ENCODE results near the gene CIB4.

The CIB4 gene

DNA sequence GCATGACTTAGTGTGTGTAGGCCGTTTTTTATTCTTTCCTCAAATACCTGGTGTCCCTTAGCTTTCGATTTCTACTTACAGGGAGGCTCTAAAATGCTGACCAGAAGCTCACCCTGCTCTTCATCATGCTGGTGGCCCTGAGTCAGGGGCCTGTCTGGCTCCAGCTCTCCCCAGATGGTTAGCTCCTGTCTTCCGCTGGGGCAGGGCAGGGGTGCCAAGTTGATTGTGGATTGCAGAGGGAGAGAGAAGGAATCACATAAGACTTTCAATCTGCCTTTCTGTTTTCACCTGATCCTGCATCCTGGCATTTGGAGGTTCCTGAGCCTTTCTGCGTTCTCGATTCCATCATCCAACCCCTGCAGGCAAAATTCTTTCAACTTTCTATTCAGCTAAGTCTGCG is 4.2 kb downstream of the CIB4 start:
- TF ChIP-seq, protein P1, sequence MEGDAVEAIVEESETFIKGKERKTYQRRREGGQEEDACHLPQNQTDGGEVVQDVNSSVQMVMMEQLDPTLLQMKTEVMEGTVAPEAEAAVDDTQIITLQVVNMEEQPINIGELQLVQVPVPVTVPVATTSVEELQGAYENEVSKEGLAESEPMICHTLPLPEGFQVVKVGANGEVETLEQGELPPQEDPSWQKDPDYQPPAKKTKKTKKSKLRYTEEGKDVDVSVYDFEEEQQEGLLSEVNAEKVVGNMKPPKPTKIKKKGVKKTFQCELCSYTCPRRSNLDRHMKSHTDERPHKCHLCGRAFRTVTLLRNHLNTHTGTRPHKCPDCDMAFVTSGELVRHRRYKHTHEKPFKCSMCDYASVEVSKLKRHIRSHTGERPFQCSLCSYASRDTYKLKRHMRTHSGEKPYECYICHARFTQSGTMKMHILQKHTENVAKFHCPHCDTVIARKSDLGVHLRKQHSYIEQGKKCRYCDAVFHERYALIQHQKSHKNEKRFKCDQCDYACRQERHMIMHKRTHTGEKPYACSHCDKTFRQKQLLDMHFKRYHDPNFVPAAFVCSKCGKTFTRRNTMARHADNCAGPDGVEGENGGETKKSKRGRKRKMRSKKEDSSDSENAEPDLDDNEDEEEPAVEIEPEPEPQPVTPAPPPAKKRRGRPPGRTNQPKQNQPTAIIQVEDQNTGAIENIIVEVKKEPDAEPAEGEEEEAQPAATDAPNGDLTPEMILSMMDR (conservative IDR thresholded peaks at IDR 0.05; ENCODE audit: control insufficient read depth, insufficient read depth, low read depth, low read length), result no peak
- DNase-seq (ENCODE audit: low read depth), result no peak
- no peak overlapping the region for H3K4me3 ChIP-seq (ENCODE audit: control insufficient read depth, low read depth, low read length)

DNA sequence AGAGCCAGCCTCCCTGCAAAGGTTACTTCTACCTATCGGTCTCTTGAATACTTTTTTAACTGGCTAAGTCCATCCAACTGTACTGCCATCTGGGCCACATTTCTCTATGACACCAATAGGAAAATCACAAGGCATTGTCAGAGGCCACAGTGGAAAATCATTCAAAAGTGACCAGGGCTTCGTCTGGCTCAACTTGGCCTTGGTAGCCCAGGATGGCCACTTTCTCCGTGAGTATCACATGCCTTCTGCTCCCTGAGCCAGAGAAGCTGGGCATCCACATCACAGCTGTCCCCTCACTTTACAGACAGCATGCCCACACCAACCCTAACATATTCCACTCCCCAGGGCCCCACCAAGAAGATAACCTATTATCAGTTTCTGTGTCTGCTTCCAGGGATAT is 5.8 kb downstream of the CIB4 start:
- H3K4me3 ChIP-seq (ENCODE audit: control insufficient read depth, low read depth, low read length), result no peak overlapping the region
- TF ChIP-seq, protein P1 (conservative IDR thresholded peaks at IDR 0.05; ENCODE audit: control insufficient read depth, insufficient read depth, low read depth, low read length), result no peak
- no peak for DNase-seq (ENCODE audit: low read depth)

GRCh38 chr2:26634636-26635230 is 6.4 kb downstream of the CIB4 start:
- H3K4me3 ChIP-seq (ENCODE audit: control insufficient read depth, low read depth, low read length), result no peak overlapping the region
- no peak for DNase-seq (ENCODE audit: low read depth)
- TF ChIP-seq, protein P1 (conservative IDR thresholded peaks at IDR 0.05; ENCODE audit: control insufficient read depth, insufficient read depth, low read depth, low read length), result no peak

GRCh38 chr2:26633993-26634595 is 7.1 kb downstream of the CIB4 start:
- H3K4me3 ChIP-seq (ENCODE audit: control insufficient read depth, low read depth, low read length), result no peak overlapping the region
- DNase-seq (ENCODE audit: low read depth), result no peak
- TF ChIP-seq, protein P1 (conservative IDR thresholded peaks at IDR 0.05; ENCODE audit: control insufficient read depth, insufficient read depth, low read depth, low read length), result no peak

GRCh38 chr2:26633351-26633945 is 7.7 kb downstream of the CIB4 start:
- DNase-seq (ENCODE audit: low read depth), result no peak
- TF ChIP-seq, protein P1 (conservative IDR thresholded peaks at IDR 0.05; ENCODE audit: control insufficient read depth, insufficient read depth, low read depth, low read length), result no peak
- no peak overlapping the region for H3K4me3 ChIP-seq (ENCODE audit: control insufficient read depth, low read depth, low read length)

DNA sequence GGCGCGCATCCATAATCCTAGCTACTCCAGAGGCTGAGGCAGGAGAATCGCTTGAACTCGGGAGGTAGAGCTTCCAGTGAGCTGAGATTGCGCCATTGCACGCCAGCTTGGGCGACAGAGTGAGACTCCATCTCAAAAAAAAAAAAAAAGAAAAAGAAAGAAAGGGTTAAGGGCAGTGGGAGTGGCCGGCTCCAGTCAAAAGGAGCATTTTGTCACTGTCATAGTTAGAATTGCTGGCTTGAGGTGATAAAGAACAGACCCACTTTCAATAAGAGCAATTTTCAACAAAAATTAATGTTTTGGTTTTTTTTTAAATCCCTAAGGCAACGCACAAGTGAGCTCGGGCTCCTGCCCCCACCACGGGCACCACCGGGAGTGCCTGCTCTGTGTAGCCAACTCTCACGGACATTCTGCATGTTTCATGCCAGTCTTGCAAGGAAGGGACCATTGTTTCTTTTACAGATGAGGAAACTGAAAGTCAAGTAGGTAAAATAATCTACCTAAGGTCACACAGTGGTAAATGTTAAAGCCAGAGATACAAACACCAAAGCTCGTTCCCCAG is 8.5 kb downstream of the CIB4 start:
- H3K4me3 ChIP-seq (ENCODE audit: control insufficient read depth, low read depth, low read length), result no peak overlapping the region
- TF ChIP-seq, protein P1 (conservative IDR thresholded peaks at IDR 0.05; ENCODE audit: control insufficient read depth, insufficient read depth, low read depth, low read length), result no peak
- DNase-seq (ENCODE audit: low read depth), result no peak
